Heart left ventricle (tissue), 16 donors: ENCODE data around the gene FOS. TPM values are rescaled to one million over a fixed set of nuclear protein-coding genes. Genes with fewer than 3 reads are reported as not detected.

Experiments used
- ATAC-seq, 4 donors: fragments of 200-7000 bp; cut with Tn5 transposase; one replicate each; pipeline ENCODE4 v1.9.1; 2020 to 2022; ENCODE audit warnings: moderate library complexity in 4 of 4, mild to moderate bottlenecking in 3 of 4, moderate number of reproducible peaks in 1 of 4
- DNase-seq, 5 donors: peaks; one replicate each; pipeline ENCODE4 v3.0.0-alpha.2; 2020
- H3K27ac ChIP-seq, 12 donors: fragments of 200-600 bp; sonication (generic) in 4 of 12; one replicate each; pipeline versions ENCODE4 v1.5.0 to v1.8.0; 2016 to 2022; ENCODE audit warnings: mild to moderate bottlenecking in 2 of 12
- H3K27me3 ChIP-seq, 9 donors: fragments of 200-600 bp; sonication (generic) in 2 of 9; one replicate each; pipeline versions ENCODE4 v1.5.1 to v1.8.0; 2016 to 2022; ENCODE audit warnings: mild to moderate bottlenecking in 3 of 9
- H3K36me3 ChIP-seq, 9 donors: fragments of 200-600 bp; sonication (generic) in 2 of 9; one replicate each; pipeline versions ENCODE4 v1.5.0 to v1.8.0; 2018 to 2022; ENCODE audit warnings: mild to moderate bottlenecking in 2 of 9
- H3K4me1 ChIP-seq, 12 donors: fragments of 200-600 bp; sonication (generic) in 4 of 12; one replicate each; pipeline versions ENCODE4 v1.5.0 to v1.8.0; 2016 to 2022; ENCODE audit warnings: mild to moderate bottlenecking in 3 of 12
- H3K4me3 ChIP-seq, 12 donors: fragments of 200-600 bp; sonication (generic) in 4 of 12; one replicate each; pipeline versions ENCODE4 v1.5.0 to v1.8.0; 2017 to 2022; ENCODE audit warnings: mild to moderate bottlenecking in 9 of 12, moderate library complexity in 4 of 12
- H3K9me3 ChIP-seq, 12 donors: fragments of 200-600 bp; sonication (generic) in 4 of 12; one replicate each; pipeline versions ENCODE4 v1.5.0 to v1.8.0; 2016 to 2022; ENCODE audit warnings: mild to moderate bottlenecking in 1 of 12
- CTCF ChIP-seq, 12 donors: fragments of 200-600 bp; sonication (generic) in 4 of 12; IDR thresholded peaks; one replicate each; pipeline versions ENCODE4 v1.5.0 to v1.8.0; 2018 to 2022; ENCODE audit warnings: antibody characterized with exemption in 12 of 12, mild to moderate bottlenecking in 5 of 12
- POLR2A ChIP-seq, 2 donors: fragments of 450-650 bp; IDR thresholded peaks; one replicate each; pipeline ENCODE4 v1.6.1; 2017; ENCODE audit warnings: antibody characterized with exemption in 2 of 2, mild to moderate bottlenecking in 2 of 2, moderate library complexity in 2 of 2
- WGBS, 4 donors: extraction: QIAGEN DNeasy Blood & Tissue Kit in 2 of 4; methylation state at CpG; one replicate each; pipeline versions ENCODE4 v1.1.5 to v1.1.7; 2013 to 2018; 5-methylcytosine and 5-hydroxymethylcytosine counted together
- intact Hi-C, 10 donors: fragments of 100-400 bp; cut with DNase I; formaldehyde crosslinking; loops; one replicate each; pipeline versions ENCODE4 v1.11.1 to v1.14.2; 2022
- polyA plus RNA-seq, 2 donors: library from polyadenylated mRNA; stranded (reverse); fragments of 200-250 nt; gene quantifications; one replicate each; pipeline ENCODE4 v1.2.3, GENCODE V29; 2013
- total RNA-seq, 9 donors: library from RNA; depleted of rRNA in 2 of 9; stranded (reverse); fragments of >200 nt in 2 of 9; fragmentation: NEBNext Ultra II Directional in 3 of 9; extraction: Animal tissue kit (Norgen Biotek cat#: 25700) in 3 of 9; gene quantifications; one replicate each; pipeline versions ENCODE4 v1.1.0 to v1.2.4, GENCODE V29; 2016 to 2023
- donor health status: ischemic (EF 13 %, LVEDD 7.1; RV severe dilation, severe dysfunction).
- donor health status: healthy with polysubstance abuse.
- donor health status: DM: no; HTN: yes; CAD: no.
- donor health status: DM: no; HTN: no; CAD: no.
- donor health status: ischemic (EF 25% LVEDD 6.9; RV normal size, moderate dysfunction).
- donor health status: ischemic (EF 25% LVEDD 5.7; RV mildly dilated, moderate dysfunction).
- donor health status: healthy.
- donor health status: DM: yes; HTN: yes; CAD: no.
- donor health status: ischemic (EF 35%, LVEDD 5.7; RV mildly dilated, moderate dysfunction).
- donor health status: nonischemic (EF 11% LVEDD 7.7; RV severe dilation, severe dysfunction).
- donor health status: DM: yes; HTN: yes; CAD: no.
- donor health status: PGD.
- donor health status: ischemic (EF 29% LVEDD 5.4; RV normal size, mild dysfunction).
- donor health status: nonischemic (EF 23%, LVEDD 6.1; RV moderate dilation, normal function).

The FOS gene
- total and polyA plus RNA-seq, 11 donors, result 6.5 to 549 (median 28.6) TPM

- ATAC-seq (no peak), DNase-seq (no peak)
- H3K9me3 ChIP-seq, result no peaks in the 10 kb centered on the region
- WGBS, 4 donors, result 95 to 96% (median 95%) methylated on average over 7 of the region's 7 CpGs
- H3K27ac ChIP-seq, result peak overlapping the region in 1 of 12 donors; percentile 94
- H3K4me1 ChIP-seq, result peaks cover 0 to 47% (median 23%) of the 10 kb centered on the region in 12 donors
- intact Hi-C loops, result loop anchor here in 5 of 10 donors (5.0 to 10.0 kb wide), 5 partner anchors 36 to 58 kb away; no protein-coding TSS in a partner anchor
- H3K4me3 ChIP-seq, result no peak overlapping the region
- TF ChIP-seq POLR2A (IDR thresholded peaks at IDR 0.05), result no peak
- no peak for TF ChIP-seq CTCF (IDR thresholded peaks at IDR 0.05)
- H3K36me3 ChIP-seq, result no peaks in the 10 kb centered on the region
- H3K27me3 ChIP-seq, result no peaks in the 10 kb centered on the region
Observed at GRCh38 chr14:75292886-75293285, 14.3 kb downstream of the FOS start.

GRCh38 chr14:75293920-75294648 is 15.5 kb downstream of the FOS start:
- 0 to 1% (median 1%) methylated on average over 29 to 59 of the region's 59 CpGs for WGBS, 4 donors
- H3K9me3 ChIP-seq, result no peaks in the 10 kb centered on the region
- DNase-seq, result peak; percentile 96 to 98 (median 97)
- ATAC-seq, result peak; percentile 93 to 95 (median 93)
- H3K27ac ChIP-seq, result peak overlapping the region; percentile 76 to 98 (median 94)
- H3K4me3 ChIP-seq, result peak overlapping the region; percentile 43 to 77 (median 61)
- H3K27me3 ChIP-seq, result no peaks in the 10 kb centered on the region
- H3K36me3 ChIP-seq, result no peaks in the 10 kb centered on the region
- H3K4me1 ChIP-seq, result peaks cover 0 to 53% (median 21%) of the 10 kb centered on the region in 12 donors
- peak; percentile 29 to 57 for TF ChIP-seq POLR2A (IDR thresholded peaks at IDR 0.05)
- peak in 3 of 12 donors; percentile 6 to 26 (median 11) for TF ChIP-seq CTCF (IDR thresholded peaks at IDR 0.05)
- intact Hi-C loops, result loop anchor here in 8 of 10 donors (1.0 to 10.0 kb wide), 11 partner anchors 15 to 161 kb away; partner anchors contain the start of genes TMED10 (in 2 of the 8) and FOS (in 1 of the 8)

- no peaks in the 10 kb centered on the region for H3K27me3 ChIP-seq
- DNase-seq, result no peak
- peak overlapping the region; percentile 43 to 77 (median 61) for H3K4me3 ChIP-seq
- no peaks in the 10 kb centered on the region for H3K36me3 ChIP-seq
- ATAC-seq, result peak in 1 of 4 donors; percentile 1
- intact Hi-C loops, result loop anchor here in 8 of 10 donors (1.0 to 10.0 kb wide), 12 partner anchors 16 to 162 kb away; partner anchors contain the start of genes TMED10 (in 3 of the 8) and FOS (in 1 of the 8)
- TF ChIP-seq CTCF (IDR thresholded peaks at IDR 0.05), result peak in 2 of 12 donors; percentile 3 to 12
- no peak for TF ChIP-seq POLR2A (IDR thresholded peaks at IDR 0.05)
- peak overlapping the region; percentile 76 to 98 (median 94) for H3K27ac ChIP-seq
- WGBS, 4 donors, result 1 to 2% (median 1%) methylated on average over 9 of the region's 9 CpGs
- peaks cover 0 to 59% (median 21%) of the 10 kb centered on the region in 12 donors for H3K4me1 ChIP-seq
- H3K9me3 ChIP-seq, result no peaks in the 10 kb centered on the region
Observed at GRCh38 chr14:75294649-75295033, 16.0 kb downstream of the FOS start.

GRCh38 chr14:75295061-75295461 is 16.4 kb downstream of the FOS start:
- Histone ChIP-seq H3K9me3 (no peaks in the 10 kb centered on the region), H3K4me3 (peak overlapping the region; percentile 43 to 77 (median 61)), H3K27me3 (no peaks in the 10 kb centered on the region), H3K36me3 (no peaks in the 10 kb centered on the region), H3K27ac (peak overlapping the region; percentile 76 to 98 (median 94)), H3K4me1 (peaks cover 0 to 63% (median 21%) of the 10 kb centered on the region in 12 donors)
- intact Hi-C loops, result loop anchor here in 7 of 10 donors (2.0 to 10.0 kb wide), 7 partner anchors 16 to 162 kb away; partner anchors contain the start of genes FOS (in 1 of the 7) and TMED10 (in 1 of the 7)
- TF ChIP-seq POLR2A (IDR thresholded peaks at IDR 0.05), result no peak
- TF ChIP-seq CTCF (IDR thresholded peaks at IDR 0.05), result no peak
- DNase-seq (peak; percentile 67 to 79 (median 71)), ATAC-seq (peak; percentile 8 to 63 (median 34))
- WGBS, 4 donors, result 1 to 3% (median 2%) methylated on average over 16 to 18 of the region's 18 CpGs
